HEK293 (cell line): ENCODE measurements around the gene PCDH8.

Experiments used
- KLF9 ChIP-seq: fragments of 450-650 bp; formaldehyde crosslinking; IDR thresholded peaks from 2 replicates; pipeline ENCODE4 v1.5.1; 2016; ENCODE audit warnings: missing biosample characterization, missing genetic modification characterization, low read depth
- ZNF248 ChIP-seq: fragments of 450-650 bp; formaldehyde crosslinking; IDR thresholded peaks from 2 replicates; pipeline ENCODE4 v1.5.1; 2017; ENCODE audit warnings: missing biosample characterization, missing genetic modification characterization
- ZNF274 ChIP-seq, 2 experiments: fragments of 200-500 bp in 1 of 2; fragments of 450-650 bp in 1 of 2; sonication (Bioruptor generic) in 1 of 2; formaldehyde crosslinking in 1 of 2; IDR thresholded peaks; 2 replicates each; pipeline versions ENCODE4 v1.5.1 to v1.6.1; 2014 to 2016; ENCODE audit warnings: borderline replicate concordance in 1 of 2, inconsistent platforms in 1 of 2, low read length in 1 of 2, missing biosample characterization in 1 of 2, missing genetic modification characterization in 1 of 2
- ZNF426 ChIP-seq: fragments of 450-650 bp; formaldehyde crosslinking; IDR thresholded peaks from 2 replicates; pipeline ENCODE4 v1.5.1; 2017; ENCODE audit warnings: missing biosample characterization, missing genetic modification characterization, mild to moderate bottlenecking, inconsistent platforms, moderate library complexity
- ZNF560 ChIP-seq: fragments of 450-650 bp; formaldehyde crosslinking; IDR thresholded peaks from 2 replicates; pipeline ENCODE4 v1.5.1; 2017; ENCODE audit warnings: missing biosample characterization, missing genetic modification characterization, borderline replicate concordance
- TF ChIP-seq, protein P1 (sequence below): fragments of 450-650 bp; formaldehyde crosslinking; IDR thresholded peaks from 2 replicates; pipeline ENCODE4 v1.5.1; 2016; ENCODE audit warnings: missing biosample characterization, missing genetic modification characterization
- TF ChIP-seq, protein P2 (sequence below): sonication (generic); formaldehyde crosslinking; IDR thresholded peaks from 2 replicates; pipeline ENCODE4 v1.8.1; 2022; ENCODE audit warnings: mild to moderate bottlenecking, moderate library complexity, missing genetic modification reagents
- TF ChIP-seq, protein P3 (sequence below): fragments of 450-650 bp; formaldehyde crosslinking; IDR thresholded peaks from 2 replicates; pipeline ENCODE4 v1.5.1; 2017; ENCODE audit warnings: missing biosample characterization, mild to moderate bottlenecking, missing genetic modification characterization, moderate library complexity

DNA sequence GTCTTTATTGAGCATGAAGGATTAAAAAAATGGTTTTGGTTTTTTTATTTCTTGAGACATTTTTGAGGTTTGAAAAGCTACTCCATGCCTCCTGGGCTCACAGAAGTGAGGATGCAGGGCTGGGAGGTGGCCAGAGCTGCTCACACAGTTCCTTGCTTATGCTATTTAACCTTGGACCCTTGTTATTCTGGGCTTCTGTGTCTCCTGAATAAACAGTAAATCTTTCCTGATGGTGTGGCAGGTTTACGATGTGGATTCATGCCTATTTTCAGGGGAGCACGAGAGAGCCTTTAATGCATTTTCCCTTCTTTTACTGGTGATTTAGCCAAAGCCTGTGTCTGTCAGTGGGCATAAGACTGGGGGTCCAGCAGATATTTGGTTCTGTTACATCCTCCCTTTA is 34.3 kb upstream of the PCDH8 start:
- TF ChIP-seq, protein P1, sequence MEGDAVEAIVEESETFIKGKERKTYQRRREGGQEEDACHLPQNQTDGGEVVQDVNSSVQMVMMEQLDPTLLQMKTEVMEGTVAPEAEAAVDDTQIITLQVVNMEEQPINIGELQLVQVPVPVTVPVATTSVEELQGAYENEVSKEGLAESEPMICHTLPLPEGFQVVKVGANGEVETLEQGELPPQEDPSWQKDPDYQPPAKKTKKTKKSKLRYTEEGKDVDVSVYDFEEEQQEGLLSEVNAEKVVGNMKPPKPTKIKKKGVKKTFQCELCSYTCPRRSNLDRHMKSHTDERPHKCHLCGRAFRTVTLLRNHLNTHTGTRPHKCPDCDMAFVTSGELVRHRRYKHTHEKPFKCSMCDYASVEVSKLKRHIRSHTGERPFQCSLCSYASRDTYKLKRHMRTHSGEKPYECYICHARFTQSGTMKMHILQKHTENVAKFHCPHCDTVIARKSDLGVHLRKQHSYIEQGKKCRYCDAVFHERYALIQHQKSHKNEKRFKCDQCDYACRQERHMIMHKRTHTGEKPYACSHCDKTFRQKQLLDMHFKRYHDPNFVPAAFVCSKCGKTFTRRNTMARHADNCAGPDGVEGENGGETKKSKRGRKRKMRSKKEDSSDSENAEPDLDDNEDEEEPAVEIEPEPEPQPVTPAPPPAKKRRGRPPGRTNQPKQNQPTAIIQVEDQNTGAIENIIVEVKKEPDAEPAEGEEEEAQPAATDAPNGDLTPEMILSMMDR = no peak
- no peak for TF ChIP-seq ZNF560 (tag by site-specific recombination)
- TF ChIP-seq ZNF274 (IDR thresholded peaks at IDR 0.05; ENCODE audit: low read length) = no peak
- no peak for TF ChIP-seq ZNF274 (tag by site-specific recombination; IDR thresholded peaks at IDR 0.05; ENCODE audit: borderline replicate concordance)
- TF ChIP-seq, protein P2, sequence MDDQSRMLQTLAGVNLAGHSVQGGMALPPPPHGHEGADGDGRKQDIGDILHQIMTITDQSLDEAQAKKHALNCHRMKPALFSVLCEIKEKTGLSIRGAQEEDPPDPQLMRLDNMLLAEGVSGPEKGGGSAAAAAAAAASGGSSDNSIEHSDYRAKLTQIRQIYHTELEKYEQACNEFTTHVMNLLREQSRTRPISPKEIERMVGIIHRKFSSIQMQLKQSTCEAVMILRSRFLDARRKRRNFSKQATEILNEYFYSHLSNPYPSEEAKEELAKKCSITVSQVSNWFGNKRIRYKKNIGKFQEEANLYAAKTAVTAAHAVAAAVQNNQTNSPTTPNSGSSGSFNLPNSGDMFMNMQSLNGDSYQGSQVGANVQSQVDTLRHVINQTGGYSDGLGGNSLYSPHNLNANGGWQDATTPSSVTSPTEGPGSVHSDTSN (CRISPR knock-in tag) = no peak
- TF ChIP-seq, protein P3, sequence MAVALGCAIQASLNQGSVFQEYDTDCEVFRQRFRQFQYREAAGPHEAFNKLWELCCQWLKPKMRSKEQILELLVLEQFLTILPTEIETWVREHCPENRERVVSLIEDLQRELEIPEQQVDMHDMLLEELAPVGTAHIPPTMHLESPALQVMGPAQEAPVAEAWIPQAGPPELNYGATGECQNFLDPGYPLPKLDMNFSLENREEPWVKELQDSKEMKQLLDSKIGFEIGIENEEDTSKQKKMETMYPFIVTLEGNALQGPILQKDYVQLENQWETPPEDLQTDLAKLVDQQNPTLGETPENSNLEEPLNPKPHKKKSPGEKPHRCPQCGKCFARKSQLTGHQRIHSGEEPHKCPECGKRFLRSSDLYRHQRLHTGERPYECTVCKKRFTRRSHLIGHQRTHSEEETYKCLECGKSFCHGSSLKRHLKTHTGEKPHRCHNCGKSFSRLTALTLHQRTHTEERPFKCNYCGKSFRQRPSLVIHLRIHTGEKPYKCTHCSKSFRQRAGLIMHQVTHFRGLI (tag by site-specific recombination) = no peak
- no peak for TF ChIP-seq KLF9 (tag by site-specific recombination)
- TF ChIP-seq ZNF248 (tag by site-specific recombination) = no peak
- TF ChIP-seq ZNF426 (tag by site-specific recombination) = no peak
